GM20000 (cell line): ENCODE measurements around the gene TRIM13.
"Not testable (repeated sequence)": the region's sequence is repeated elsewhere in the genome, so short reads cannot be mapped to it uniquely, and the experiment has no call there.

Source experiments
- DNase-seq: peaks from one replicate; pipeline ENCODE4 v3.0.0; 2012; ENCODE audit warnings: low spot score
- TF ChIP-seq, protein P1 (sequence below): IDR thresholded peaks from 2 replicates; pipeline ENCODE4 v1.5.1; 2012; ENCODE audit warnings: mild to moderate bottlenecking, control low read depth; ENCODE audit errors: extremely low read depth, missing control alignments

The TRIM13 gene, protein sequence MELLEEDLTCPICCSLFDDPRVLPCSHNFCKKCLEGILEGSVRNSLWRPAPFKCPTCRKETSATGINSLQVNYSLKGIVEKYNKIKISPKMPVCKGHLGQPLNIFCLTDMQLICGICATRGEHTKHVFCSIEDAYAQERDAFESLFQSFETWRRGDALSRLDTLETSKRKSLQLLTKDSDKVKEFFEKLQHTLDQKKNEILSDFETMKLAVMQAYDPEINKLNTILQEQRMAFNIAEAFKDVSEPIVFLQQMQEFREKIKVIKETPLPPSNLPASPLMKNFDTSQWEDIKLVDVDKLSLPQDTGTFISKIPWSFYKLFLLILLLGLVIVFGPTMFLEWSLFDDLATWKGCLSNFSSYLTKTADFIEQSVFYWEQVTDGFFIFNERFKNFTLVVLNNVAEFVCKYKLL

DNA sequence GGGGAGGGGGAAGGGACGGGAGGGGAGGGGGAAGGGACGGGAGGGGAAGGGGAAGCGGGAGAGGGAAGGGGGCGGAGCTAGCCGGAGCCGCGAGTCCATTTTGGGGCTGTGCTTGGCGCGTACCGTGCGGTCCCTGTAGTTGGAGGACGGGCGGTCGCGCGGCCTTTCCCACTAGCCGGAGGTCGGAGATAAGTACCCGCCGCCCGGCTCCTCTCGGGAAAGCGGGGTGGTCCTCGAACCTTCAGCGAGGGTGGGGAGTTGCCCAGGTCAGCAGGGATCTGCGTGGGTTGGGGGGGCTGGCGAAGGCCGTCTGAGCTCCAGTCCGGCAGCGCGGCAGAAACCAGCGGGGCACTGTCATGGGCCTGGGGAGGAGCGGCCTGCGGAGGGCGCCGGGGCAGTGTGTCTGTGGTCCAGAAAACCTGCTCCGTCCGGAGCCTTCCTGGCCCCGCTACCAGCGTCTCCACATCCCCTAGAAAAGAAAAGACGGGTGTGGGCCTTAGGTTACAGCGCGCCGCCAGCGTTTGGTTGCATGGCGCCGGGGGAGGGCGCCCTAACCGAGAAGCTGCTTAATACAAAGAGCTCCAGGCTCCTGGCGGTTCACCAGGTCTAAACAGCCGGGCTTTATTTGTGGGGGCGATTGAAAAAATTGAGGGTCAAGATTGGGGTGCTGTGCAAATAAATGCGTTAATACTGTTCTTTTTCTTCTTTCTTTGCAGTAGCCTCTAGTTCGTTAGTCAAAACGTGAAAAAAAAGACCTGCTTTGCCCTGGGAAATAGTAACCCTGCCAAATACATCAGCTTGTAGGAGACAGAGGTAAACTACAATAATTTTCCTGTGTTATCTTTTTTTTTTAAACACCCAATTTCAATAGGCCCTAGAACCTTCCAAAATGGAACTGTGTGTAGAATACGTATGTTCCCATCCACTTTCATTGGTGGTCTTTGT, at the start of gene TRIM13:
TRIM13 (plus strand) TSS at position 92 of the 945 bp plus-strand sequence. CDS start 14,899 bp downstream, outside the sequence.
- peak; percentile 78 for DNase-seq
- TF ChIP-seq, protein P1, sequence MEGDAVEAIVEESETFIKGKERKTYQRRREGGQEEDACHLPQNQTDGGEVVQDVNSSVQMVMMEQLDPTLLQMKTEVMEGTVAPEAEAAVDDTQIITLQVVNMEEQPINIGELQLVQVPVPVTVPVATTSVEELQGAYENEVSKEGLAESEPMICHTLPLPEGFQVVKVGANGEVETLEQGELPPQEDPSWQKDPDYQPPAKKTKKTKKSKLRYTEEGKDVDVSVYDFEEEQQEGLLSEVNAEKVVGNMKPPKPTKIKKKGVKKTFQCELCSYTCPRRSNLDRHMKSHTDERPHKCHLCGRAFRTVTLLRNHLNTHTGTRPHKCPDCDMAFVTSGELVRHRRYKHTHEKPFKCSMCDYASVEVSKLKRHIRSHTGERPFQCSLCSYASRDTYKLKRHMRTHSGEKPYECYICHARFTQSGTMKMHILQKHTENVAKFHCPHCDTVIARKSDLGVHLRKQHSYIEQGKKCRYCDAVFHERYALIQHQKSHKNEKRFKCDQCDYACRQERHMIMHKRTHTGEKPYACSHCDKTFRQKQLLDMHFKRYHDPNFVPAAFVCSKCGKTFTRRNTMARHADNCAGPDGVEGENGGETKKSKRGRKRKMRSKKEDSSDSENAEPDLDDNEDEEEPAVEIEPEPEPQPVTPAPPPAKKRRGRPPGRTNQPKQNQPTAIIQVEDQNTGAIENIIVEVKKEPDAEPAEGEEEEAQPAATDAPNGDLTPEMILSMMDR = peak; percentile 87

DNA sequence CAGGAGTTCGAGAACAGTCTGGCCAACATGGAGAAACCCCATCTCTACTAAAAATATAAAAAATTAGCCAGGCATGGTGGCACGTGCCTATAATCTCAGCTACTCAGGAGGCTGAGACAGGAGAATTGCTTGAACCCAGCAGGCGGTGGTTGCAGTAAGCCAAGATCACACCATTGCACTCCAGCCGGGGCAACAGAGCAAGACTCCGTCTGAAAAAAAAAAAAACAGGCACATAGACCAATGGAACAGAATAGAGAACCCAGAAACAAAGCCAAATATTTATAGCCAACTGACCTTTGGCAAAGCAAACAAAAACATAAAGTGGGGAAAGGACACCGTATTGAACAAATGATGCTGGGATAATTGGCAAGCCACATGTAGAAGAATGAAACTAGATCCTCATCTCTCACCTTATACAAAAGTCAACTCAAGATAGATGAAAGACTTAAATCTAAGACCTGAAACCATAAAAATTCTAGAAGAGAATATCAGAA, 48.0 kb upstream of the TRIM13 start:
- not testable (repeated sequence) for DNase-seq

DNA sequence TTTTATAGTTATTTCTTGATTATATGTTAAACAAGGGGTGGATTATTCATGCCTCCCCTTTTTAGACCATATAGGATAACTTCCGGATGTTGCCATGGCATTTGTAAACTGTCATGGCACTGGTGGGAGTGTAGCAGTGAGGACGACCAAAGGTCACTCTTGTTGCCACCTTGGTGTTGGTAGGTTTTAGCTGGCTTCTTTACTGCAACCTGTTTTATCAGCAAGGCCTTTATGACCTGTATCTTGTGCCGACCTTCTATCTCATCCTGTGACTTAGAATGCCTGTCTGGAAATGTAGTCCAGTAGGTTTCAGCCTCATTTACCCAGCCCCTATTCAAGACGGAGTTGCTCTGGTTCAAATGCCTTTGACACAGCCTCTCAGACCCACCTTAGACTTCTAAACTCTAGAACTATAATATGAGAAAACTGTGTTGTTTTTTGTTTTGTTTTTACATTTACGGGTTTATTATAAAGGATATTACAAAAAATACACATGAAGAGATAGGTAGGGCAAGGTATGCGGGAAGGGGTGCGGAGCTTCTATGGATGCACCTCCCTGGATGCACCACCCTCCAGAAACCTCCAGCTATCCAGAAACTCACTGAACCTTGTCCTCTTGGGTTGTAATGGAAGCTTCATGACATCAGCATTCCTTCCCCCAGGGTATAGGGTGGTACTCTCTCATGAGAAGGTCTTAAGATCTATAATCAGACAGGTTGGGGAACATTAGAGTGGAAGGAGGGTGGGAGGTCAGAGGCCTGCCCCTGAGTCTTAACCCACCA, 44.9 kb upstream of the TRIM13 start:
- DNase-seq = no peak
- TF ChIP-seq, protein P1 = no peak

DNA sequence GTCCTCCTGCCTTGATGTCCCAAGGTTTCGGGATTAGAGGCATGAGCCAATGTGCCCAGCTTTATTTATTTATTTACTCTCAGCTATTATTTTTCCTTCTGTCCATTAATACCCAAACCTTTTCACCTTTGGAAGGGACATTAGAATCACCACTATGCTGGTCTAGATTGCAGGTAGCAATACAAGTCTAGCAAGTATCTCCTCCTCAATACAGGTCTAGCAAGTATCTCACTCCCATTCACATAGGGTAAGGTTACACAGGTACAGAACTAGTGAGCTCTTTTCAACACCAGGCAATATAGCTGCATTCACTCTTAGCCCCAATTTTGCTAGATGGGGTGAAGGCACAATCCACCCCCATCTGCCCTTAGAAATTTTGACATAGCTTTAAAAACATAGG, 43.3 kb upstream of the TRIM13 start:
- no peak for DNase-seq

DNA sequence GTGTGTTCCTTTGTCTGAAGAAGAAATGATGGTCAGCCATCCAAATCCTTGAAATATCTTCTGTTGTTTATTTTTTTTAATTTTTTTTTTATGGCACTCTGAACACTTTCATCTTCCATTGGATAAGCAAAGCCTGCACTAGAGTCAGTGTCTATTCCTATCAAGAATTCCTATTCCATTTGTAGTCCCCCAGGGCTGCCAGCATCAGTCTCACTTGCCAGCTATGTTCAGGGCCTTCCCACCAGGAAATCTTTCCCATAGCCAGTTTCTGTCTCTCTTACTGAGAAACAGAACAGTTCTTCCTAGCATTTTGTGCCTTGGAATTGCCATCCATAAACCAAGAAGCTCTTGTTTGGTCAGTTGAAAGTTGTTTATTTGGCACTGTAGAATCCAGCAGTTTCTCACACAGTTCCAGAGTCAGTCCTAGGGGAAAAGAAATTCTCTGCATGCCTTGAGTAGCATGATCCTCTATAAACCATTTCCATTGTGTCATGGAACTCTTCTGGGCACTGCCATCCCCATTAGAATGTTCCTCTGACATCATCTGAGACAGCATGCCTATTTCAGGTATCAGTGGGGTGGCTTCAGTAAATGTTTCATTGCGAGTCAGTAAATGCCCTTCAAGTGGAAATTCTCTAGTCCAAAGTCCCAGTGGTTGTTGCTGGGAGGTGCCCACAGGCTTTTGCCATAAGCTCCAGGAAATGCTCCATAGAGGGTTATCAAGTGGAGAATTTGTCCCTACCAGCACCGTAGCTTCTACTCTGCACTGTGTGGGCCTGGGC, 42.0 kb upstream of the TRIM13 start:
- DNase-seq = no peak
- TF ChIP-seq, protein P1 = no peak

More for the DNA sequence above, 43.3 kb upstream of the TRIM13 start:
- TF ChIP-seq, protein P1 = no peak

DNA sequence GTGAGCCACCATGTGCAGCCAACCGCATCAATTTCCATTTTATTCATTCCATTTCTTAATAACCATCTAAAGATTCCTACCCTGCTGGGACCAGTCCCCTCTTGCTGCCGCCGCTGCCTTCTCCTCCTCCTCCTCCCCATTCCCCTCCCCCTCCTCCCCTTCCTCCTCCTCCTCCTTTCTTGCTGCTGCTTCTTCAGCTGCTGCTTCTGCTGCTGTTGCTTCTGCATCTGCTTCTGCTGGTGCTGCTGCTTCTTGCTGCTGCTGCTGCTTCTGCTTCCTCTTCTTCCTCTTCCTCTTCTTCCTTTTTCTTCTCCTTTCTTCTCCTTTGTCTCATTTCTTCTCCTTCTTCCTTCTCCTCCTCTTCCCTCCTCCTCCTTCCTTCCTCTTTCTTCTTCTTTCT, 40.7 kb upstream of the TRIM13 start:
- TF ChIP-seq, protein P1 = no peak

More for the DNA sequence above, 40.7 kb upstream of the TRIM13 start:
- no peak for DNase-seq
